H1 (cell line): ENCODE data around the gene NAV2. TPM values are rescaled to one million over a fixed set of nuclear protein-coding genes. Genes with fewer than 3 reads are reported as not detected.

ENCODE experiments used
- CTCF ChIA-PET: fragments of 300-600 bp; sonication (Branson Sonifier 250); formaldehyde crosslinking; loops from one replicate; lab custom pipeline; 2021; ENCODE audit not compliant: partially characterized antibody; lab: Charles Lee
- POLR2A ChIA-PET: fragments of 300-600 bp; sonication (Branson Sonifier 250); formaldehyde crosslinking; loops from one replicate; lab custom pipeline; 2021; ENCODE audit warnings: inconsistent platforms; ENCODE audit not compliant: partially characterized antibody; lab: Charles Lee
- DNase-seq, 2 experiments: peaks; one replicate each; pipeline versions ENCODE4 v3.0.0 to v3.0.0-alpha.2; 2010 to 2022; ENCODE audit warnings: low spot score in 2 of 2, low read depth in 1 of 2, mixed read lengths in 1 of 2
- FAIRE-seq: peaks from 2 replicates; lab custom pipeline; 2011; peaks lifted over from hg19 to GRCh38; lab: Jason Lieb, UNC
- H2AFZ ChIP-seq: 2 replicates; pipeline ENCODE4 v1.8.1; 2012; ENCODE audit warnings: low read length, inconsistent platforms
- H2AK5ac ChIP-seq: 2 replicates; pipeline ENCODE4 v1.6.1; 2013; ENCODE audit warnings: low read depth, low read length
- H2BK120ac ChIP-seq: replicated peaks from 2 replicates; pipeline ENCODE3; 2013; ENCODE audit warnings: low read depth, low read length, inconsistent platforms
- H2BK12ac ChIP-seq: 2 replicates; pipeline ENCODE4 v1.6.1; 2013; ENCODE audit warnings: low read depth, low read length
- H2BK15ac ChIP-seq: 2 replicates; pipeline ENCODE4 v1.6.1; 2013; ENCODE audit warnings: low read length
- H2BK20ac ChIP-seq: 2 replicates; pipeline ENCODE4 v1.6.1; 2013; ENCODE audit warnings: low read length
- H2BK5ac ChIP-seq: 2 replicates; pipeline ENCODE4 v1.6.1; 2013; ENCODE audit warnings: low read depth, low read length
- H3K14ac ChIP-seq: 2 replicates; pipeline ENCODE4 v1.6.1; 2013; ENCODE audit warnings: inconsistent platforms; ENCODE audit not compliant: insufficient read length
- H3K18ac ChIP-seq: 2 replicates; pipeline ENCODE4 v1.6.1; 2013; ENCODE audit warnings: low read length; ENCODE audit errors: extremely low read depth
- H3K23ac ChIP-seq: 2 replicates; pipeline ENCODE4 v1.6.1; 2013; ENCODE audit warnings: inconsistent platforms; ENCODE audit not compliant: insufficient read length
- H3K23me2 ChIP-seq: 2 replicates; pipeline ENCODE4 v1.6.1; 2013; ENCODE audit warnings: low read depth, low read length
- H3K27ac ChIP-seq: 2 replicates; pipeline ENCODE4 v1.6.1; 2011; ENCODE audit warnings: low read depth, low read length, inconsistent platforms
- H3K27me3 ChIP-seq, 4 experiments: replicated peaks in 1 of 4; 1 replicate in 1 of 4; 2 replicates in 3 of 4; pipeline versions ENCODE4 v1.6.1 to v1.8.1; 2011 to 2013; ENCODE audit warnings: low read length in 3 of 4, mild to moderate bottlenecking in 3 of 4, inconsistent platforms in 2 of 4, mixed read lengths in 2 of 4, moderate library complexity in 1 of 4; ENCODE audit not compliant: control insufficient read depth in 3 of 4, insufficient read depth in 3 of 4; ENCODE audit errors: extremely low read depth in 1 of 4
- H3K36me3 ChIP-seq, 4 experiments: 2 replicates each; pipeline versions ENCODE4 v1.6.1 to v1.8.1; 2011 to 2013; ENCODE audit warnings: mild to moderate bottlenecking in 4 of 4, low read length in 3 of 4, moderate library complexity in 2 of 4, control low read depth in 1 of 4, inconsistent platforms in 1 of 4; ENCODE audit not compliant: insufficient read depth in 4 of 4, control insufficient read depth in 2 of 4
- H3K4ac ChIP-seq: replicated peaks from 2 replicates; pipeline ENCODE3; 2013; ENCODE audit warnings: low read length, low read depth, mixed read lengths, inconsistent platforms; ENCODE audit not compliant: insufficient read length
- H3K4me1 ChIP-seq, 4 experiments: replicated peaks in 1 of 4; 1 replicate in 1 of 4; 2 replicates in 3 of 4; pipeline versions ENCODE4 v1.6.1 to v1.8.1; 2011 to 2013; ENCODE audit warnings: low read length in 3 of 4, inconsistent platforms in 2 of 4, mixed read lengths in 1 of 4; ENCODE audit not compliant: insufficient read depth in 4 of 4, control insufficient read depth in 3 of 4
- H3K4me2 ChIP-seq, 2 experiments: 2 replicates each; pipeline versions ENCODE4 v1.6.1 to v1.8.1; 2011 to 2013; ENCODE audit warnings: low read depth in 2 of 2, low read length in 2 of 2, control low read depth in 1 of 2, inconsistent platforms in 1 of 2, mild to moderate bottlenecking in 1 of 2; ENCODE audit not compliant: insufficient read depth in 1 of 2
- H3K4me3 ChIP-seq, 4 experiments: fragments of 200-600, 300-600 bp in 1 of 4; sonication (generic), shearing (Covaris generic), sonication (Bioruptor Twin) in 1 of 4; 2 replicates each; pipeline versions ENCODE4 v1.5.1 to v1.8.1; 2011 to 2016; ENCODE audit warnings: low read length in 4 of 4, low read depth in 3 of 4, control low read depth in 2 of 4, inconsistent platforms in 2 of 4, mild to moderate bottlenecking in 2 of 4, mixed read lengths in 1 of 4, moderate library complexity in 1 of 4; ENCODE audit not compliant: insufficient read depth in 2 of 4; ENCODE audit errors: extremely low read depth in 1 of 4
- H3K56ac ChIP-seq: replicated peaks from 2 replicates; pipeline ENCODE3; 2013; ENCODE audit warnings: low read depth, mild to moderate bottlenecking, mixed read lengths, low read length, inconsistent platforms; ENCODE audit not compliant: insufficient read length
- H3K79me1 ChIP-seq: 2 replicates; pipeline ENCODE4 v1.6.1; 2013; ENCODE audit warnings: low read depth, low read length, control low read depth
- H3K79me2 ChIP-seq, 2 experiments: 2 replicates each; pipeline versions ENCODE4 v1.6.1 to v1.8.1; 2012 to 2013; ENCODE audit warnings: low read length in 2 of 2, mild to moderate bottlenecking in 2 of 2, inconsistent platforms in 1 of 2; ENCODE audit not compliant: insufficient read depth in 2 of 2, control insufficient read depth in 1 of 2
- H3K9ac ChIP-seq, 4 experiments: replicated peaks in 1 of 4; 1 replicate in 1 of 4; 2 replicates in 3 of 4; pipeline versions ENCODE4 v1.6.1 to v1.8.1; 2011 to 2013; ENCODE audit warnings: low read depth in 3 of 4, low read length in 3 of 4, control low read depth in 2 of 4, mild to moderate bottlenecking in 2 of 4, moderate library complexity in 2 of 4, inconsistent platforms in 1 of 4; ENCODE audit errors: extremely low read depth in 1 of 4
- H3K9me3 ChIP-seq, 2 experiments: 2 replicates each; pipeline versions ENCODE4 v1.6.1 to v1.8.1; 2012 to 2013; ENCODE audit warnings: mild to moderate bottlenecking in 2 of 2, moderate library complexity in 2 of 2, control low read depth in 1 of 2, inconsistent platforms in 1 of 2, low read depth in 1 of 2, low read length in 1 of 2, mixed read lengths in 1 of 2; ENCODE audit not compliant: insufficient read depth in 2 of 2
- H4K20me1 ChIP-seq, 2 experiments: replicated peaks in 1 of 2; 2 replicates each; pipeline versions ENCODE3 to v1.8.1; 2011 to 2013; ENCODE audit warnings: inconsistent platforms in 2 of 2, low read length in 2 of 2, mild to moderate bottlenecking in 1 of 2; ENCODE audit not compliant: insufficient read depth in 2 of 2, control insufficient read depth in 1 of 2
- H4K5ac ChIP-seq: 2 replicates; pipeline ENCODE4 v1.6.1; 2013; ENCODE audit warnings: low read length, low read depth, mixed read lengths, inconsistent platforms; ENCODE audit not compliant: insufficient read length
- H4K8ac ChIP-seq: 2 replicates; pipeline ENCODE4 v1.8.0; 2013; ENCODE audit warnings: mild to moderate bottlenecking, moderate library complexity, low read length, inconsistent platforms; ENCODE audit not compliant: insufficient read depth; ENCODE audit errors: extremely low read depth
- H4K91ac ChIP-seq: replicated peaks from 2 replicates; pipeline ENCODE3; 2013; ENCODE audit warnings: low read length, mixed read lengths, inconsistent platforms; ENCODE audit not compliant: insufficient read length
- RBBP5 ChIP-seq: IDR thresholded peaks from 2 replicates; pipeline ENCODE4 v1.7.1; 2012; ENCODE audit warnings: low read depth, mild to moderate bottlenecking, inconsistent platforms, low read length, moderate library complexity, borderline replicate concordance
- WGBS, 2 experiments: shearing (Covaris generic) in 1 of 2; methylation state at CpG; one replicate each; pipeline versions ENCODE4 v1.1.6 to v1.1.7; 2013 to 2015; ENCODE audit warnings: low lambda C conversion rate in 2 of 2, mixed read lengths in 2 of 2, inconsistent platforms in 1 of 2, low coverage in 1 of 2, missing lambda C conversion rate in 1 of 2; ENCODE audit not compliant: insufficient replicate concordance in 2 of 2, insufficient coverage in 1 of 2, insufficient read length in 1 of 2; ENCODE audit errors: extremely low coverage in 1 of 2, missing lambda C conversion rate in 1 of 2; 5-methylcytosine and 5-hydroxymethylcytosine counted together
- polyA plus RNA-seq, 7 experiments: library from polyadenylated mRNA; depleted of rRNA in 3 of 7; stranded (reverse) in 5 of 7; unstranded in 2 of 7; fragments of >200 nt in 5 of 7; fragments of 200-250 nt in 2 of 7; gene quantifications; 1 replicate in 5 of 7; 2 replicates in 1 of 7; 4 replicates in 1 of 7; pipeline versions ENCODE4 v1.2.1 to v1.2.3, GENCODE V29; 2011 to 2013; ENCODE audit warnings: missing spikeins in 2 of 7, mixed read lengths in 2 of 7
- total RNA-seq: library from RNA; stranded (reverse); fragmentation: NEBNext Ultra II Directional; extraction: Animal tissue kit (Norgen Biotek cat#: 25700); gene quantifications from 2 replicates; pipeline ENCODE4 v1.2.1, GENCODE V29; 2021

NAV2 gene
- total and polyA plus RNA-seq, 2 of the 8 experiments (the other 6 are each of a cell fraction or from before 2014, with no cell fraction given) = 35.6 to 73.6 TPM

GRCh38 chr11:19917069-19917468 lies 204.4 kb downstream of the NAV2 start:
- no peak overlapping the region for H2BK15ac ChIP-seq
- H4K20me1 ChIP-seq = no peaks in the 10 kb centered on the region
- H3K9ac ChIP-seq = no peak overlapping the region
- H3K4me2 ChIP-seq = no peak overlapping the region
- H3K4me1 ChIP-seq = peaks cover 4 to 17% (median 15%) of the 10 kb centered on the region in 4 experiments
- H2AK5ac ChIP-seq = no peak overlapping the region
- H3K36me3 ChIP-seq = peaks cover 0 to 15% (median 3%) of the 10 kb centered on the region in 4 experiments; a peak in 4 of 8 replicates
- no peak overlapping the region for H3K56ac ChIP-seq
- H2BK20ac ChIP-seq = no peak overlapping the region
- H3K23ac ChIP-seq = no peak overlapping the region
- POLR2A ChIA-PET = no interaction called here
- no peak overlapping the region for H2BK5ac ChIP-seq
- 100% methylated on average over 1 of the region's 1 CpG; no CpG with 5 or more reads in 1 of the 2 experiments for WGBS, 2 experiments
- H3K23me2 ChIP-seq = no peaks in the 10 kb centered on the region
- H3K79me2 ChIP-seq = no peaks in the 10 kb centered on the region; a peak in 1 of 4 replicates
- no peak overlapping the region for H2AFZ ChIP-seq
- H3K27ac ChIP-seq = no peak overlapping the region
- TF ChIP-seq RBBP5 = no peak
- H3K9me3 ChIP-seq = no peaks in the 10 kb centered on the region
- no peak overlapping the region for H4K8ac ChIP-seq
- H3K27me3 ChIP-seq = no peaks in the 10 kb centered on the region
- no peak overlapping the region for H3K18ac ChIP-seq
- no peak overlapping the region for H2BK120ac ChIP-seq
- DNase-seq (no peak), FAIRE-seq (no peak)
- no peak overlapping the region for H3K14ac ChIP-seq
- H3K4me3 ChIP-seq = no peak overlapping the region
- CTCF ChIA-PET = interaction anchor here (1.5 kb wide), 1 partner anchor 13 kb away, joined by 8 read pairs; no protein-coding TSS in a partner anchor
- no peak overlapping the region for H3K4ac ChIP-seq
- no peak overlapping the region for H4K91ac ChIP-seq
- H3K79me1 ChIP-seq = no peaks in the 10 kb centered on the region; the same call in 1 of the 2 replicates
- no peak overlapping the region for H4K5ac ChIP-seq
- H2BK12ac ChIP-seq = no peak overlapping the region
